Stomach (tissue), 9 donors: Measurements from ENCODE around the gene LMOD3. TPM values are rescaled to one million over a fixed set of nuclear protein-coding genes. Genes with fewer than 3 reads are reported as not detected.

Experiments used
- DNase-seq, 2 donors: peaks; one replicate each; pipeline versions ENCODE4 v3.0.0 to v3.0.0-alpha.2; 2013 to 2019
- H3K27ac ChIP-seq, 5 donors: fragments of 200-600 bp in 4 of 5; sonication (generic) in 4 of 5; one replicate each; pipeline ENCODE4 v1.5.1; 2013 to 2019; ENCODE audit warnings: mild to moderate bottlenecking in 1 of 5, moderate library complexity in 1 of 5
- H3K27me3 ChIP-seq, 3 donors: fragments of 200-600 bp; sonication (generic); one replicate each; pipeline ENCODE4 v1.5.1; 2017 to 2019; ENCODE audit warnings: mixed run types in 1 of 3
- H3K36me3 ChIP-seq, 4 donors: fragments of 200-600 bp; sonication (generic); 1 replicate in 3 of 4; 2 replicates in 1 of 4; pipeline ENCODE4 v1.5.1; 2016 to 2019
- H3K4me1 ChIP-seq, 4 donors: fragments of 200-600 bp; sonication (generic); one replicate each; pipeline ENCODE4 v1.5.1; 2016 to 2019
- H3K4me3 ChIP-seq, 4 donors: fragments of 200-600 bp; sonication (generic) in 3 of 4; one replicate each; pipeline ENCODE4 v1.5.1; 2016 to 2019; ENCODE audit warnings: mild to moderate bottlenecking in 1 of 4
- H3K9me3 ChIP-seq, 4 donors: fragments of 200-600 bp; sonication (generic); one replicate each; pipeline ENCODE4 v1.5.1; 2016 to 2019
- CTCF ChIP-seq, 7 experiments: fragments of 450-650 bp in 4 of 7; fragments of 200-600 bp in 3 of 7; sonication (generic) in 3 of 7; IDR thresholded peaks; one replicate each; pipeline ENCODE4 v1.5.1; 2016 to 2019; ENCODE audit warnings: antibody characterized with exemption in 7 of 7, control low read depth in 2 of 7, mild to moderate bottlenecking in 1 of 7
- EP300 ChIP-seq: sonication (generic); formaldehyde crosslinking; IDR thresholded peaks from one replicate; pipeline ENCODE4 v1.6.1; 2017; ENCODE audit warnings: antibody characterized with exemption
- POLR2A ChIP-seq, 4 donors: fragments of 450-650 bp; IDR thresholded peaks; one replicate each; pipeline ENCODE4 v1.6.1; 2016; ENCODE audit warnings: antibody characterized with exemption in 4 of 4, control low read depth in 2 of 4, mild to moderate bottlenecking in 1 of 4, moderate library complexity in 1 of 4
- POLR2AphosphoS5 ChIP-seq, 3 donors: sonication (generic); formaldehyde crosslinking; IDR thresholded peaks; one replicate each; pipeline ENCODE4 v1.6.1; 2016; ENCODE audit warnings: antibody characterized with exemption in 3 of 3
- WGBS, 5 donors: extraction: QIAGEN DNeasy Blood & Tissue Kit in 3 of 5; methylation state at CpG; one replicate each; pipeline versions ENCODE4 v1.1.5 to v1.1.7; 2013 to 2018; 5-methylcytosine and 5-hydroxymethylcytosine counted together
- intact Hi-C: fragments of 100-400 bp; cut with DNase I; formaldehyde crosslinking; loops from one replicate; pipeline ENCODE4 v1.15.1; 2023; ENCODE audit warnings: low total_unique reads
- polyA plus RNA-seq, 3 donors: library from polyadenylated mRNA; stranded (reverse); fragments of 200-250 nt; gene quantifications; one replicate each; pipeline ENCODE4 v1.2.3, GENCODE V29; 2013
- total RNA-seq, 5 donors: library from RNA; depleted of rRNA; stranded (reverse); fragments of >200 nt; gene quantifications; one replicate each; pipeline versions ENCODE4 v1.1.0 to v1.2.3, GENCODE V29; 2014 to 2016
- donor health status: healthy with polysubstance abuse.
- donor health status: Bipolar disorder and iron deficiency.
- donor health status: healthy.

LMOD3 gene
- total and polyA plus RNA-seq, 8 donors: 0.18 to 4.9 (median 0.24) TPM; not detected in 4

GRCh38 chr3:69063636-69064035 is 58.8 kb downstream of the LMOD3 start:
- 75 to 85% (median 81%) methylated on average over 2 of the region's 2 CpGs for WGBS, 5 donors
- intact Hi-C loops: no loop called here

GRCh38 chr3:69059688-69060087 is 62.7 kb downstream of the LMOD3 start:
- Histone ChIP-seq H3K27ac (peak overlapping the region in 1 of 5 donors; percentile 34), H3K9me3 (no peaks in the 10 kb centered on the region), H3K4me1 (no peaks in the 10 kb centered on the region), H3K36me3 (peaks cover 22 to 90% (median 88%) of the 10 kb centered on the region in 4 donors), H3K27me3 (no peaks in the 10 kb centered on the region), H3K4me3 (no peak overlapping the region)
- intact Hi-C loops: no loop called here
- DNase-seq: no peak
- TF ChIP-seq CTCF (IDR thresholded peaks at IDR 0.05): no peak
- TF ChIP-seq EP300: no peak
- no peak for TF ChIP-seq POLR2A (IDR thresholded peaks at IDR 0.05)
- no peak for TF ChIP-seq POLR2AphosphoS5 (IDR thresholded peaks at IDR 0.05)

More at GRCh38 chr3:69063636-69064035, 58.8 kb downstream of the LMOD3 start:
- H3K27ac ChIP-seq: no peak overlapping the region
- no peaks in the 10 kb centered on the region for H3K4me1 ChIP-seq
- DNase-seq: no peak
- peaks cover 17 to 74% (median 65%) of the 10 kb centered on the region in 4 donors for H3K36me3 ChIP-seq
- TF ChIP-seq POLR2AphosphoS5 (IDR thresholded peaks at IDR 0.05): no peak
- TF ChIP-seq CTCF (IDR thresholded peaks at IDR 0.05): no peak
- TF ChIP-seq POLR2A (IDR thresholded peaks at IDR 0.05): no peak
- no peak for TF ChIP-seq EP300
- H3K27me3 ChIP-seq: no peaks in the 10 kb centered on the region
- H3K9me3 ChIP-seq: no peaks in the 10 kb centered on the region
- no peak overlapping the region for H3K4me3 ChIP-seq

GRCh38 chr3:69058947-69059224 is 63.5 kb downstream of the LMOD3 start:
- no peak for DNase-seq
- no peaks in the 10 kb centered on the region for H3K4me1 ChIP-seq
- H3K9me3 ChIP-seq: no peaks in the 10 kb centered on the region
- intact Hi-C loops: no loop called here
- TF ChIP-seq CTCF (IDR thresholded peaks at IDR 0.05) (no peak), POLR2A (IDR thresholded peaks at IDR 0.05) (no peak), EP300 (no peak), POLR2AphosphoS5 (IDR thresholded peaks at IDR 0.05) (no peak)
- H3K27ac ChIP-seq: peak overlapping the region in 3 of 5 donors; percentile 18 to 34 (median 31)
- WGBS, 5 donors: 70 to 80% (median 75%) methylated on average over 2 of the region's 2 CpGs
- H3K4me3 ChIP-seq: no peak overlapping the region
- peaks cover 22 to 96% (median 93%) of the 10 kb centered on the region in 4 donors for H3K36me3 ChIP-seq
- H3K27me3 ChIP-seq: no peaks in the 10 kb centered on the region

DNA sequence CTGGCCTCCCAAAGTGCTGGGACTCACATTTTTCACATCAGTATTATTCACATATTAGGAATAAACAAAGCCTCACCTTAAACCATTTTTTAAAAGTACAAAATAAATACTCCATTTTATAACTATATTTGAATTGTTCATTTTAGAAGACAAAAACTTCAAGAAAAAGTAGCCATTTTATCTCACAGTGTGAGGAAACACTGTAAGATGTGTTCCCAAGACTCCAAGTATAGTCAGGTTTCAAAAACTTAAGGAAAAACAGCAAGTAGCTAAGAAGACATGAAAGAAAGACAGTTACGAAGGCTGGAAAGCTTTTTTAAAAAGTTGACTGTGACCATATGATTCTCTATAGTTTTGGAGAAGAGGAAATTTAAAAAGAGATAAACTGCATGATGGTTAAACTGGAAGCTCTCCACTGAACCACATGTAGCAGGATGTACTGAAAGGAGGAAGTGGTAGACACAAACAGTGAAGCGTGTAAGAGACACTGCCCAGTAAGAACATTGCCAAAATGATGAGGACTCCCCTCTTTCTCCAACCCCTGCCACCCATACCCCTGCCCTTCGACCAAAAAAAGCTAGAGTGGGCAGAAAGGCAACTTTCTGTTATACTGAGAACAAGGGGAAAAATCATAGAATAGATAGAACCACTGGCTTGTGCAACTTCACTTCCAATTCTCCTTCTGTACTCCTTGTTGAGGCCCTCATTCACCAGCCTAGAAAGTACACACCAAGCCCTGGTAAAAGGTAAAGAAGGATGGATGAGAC is 64.0 kb downstream of the LMOD3 start:
- no peak for TF ChIP-seq CTCF (IDR thresholded peaks at IDR 0.05)
- TF ChIP-seq EP300: no peak
- no peak for TF ChIP-seq POLR2A (IDR thresholded peaks at IDR 0.05)
- TF ChIP-seq POLR2AphosphoS5 (IDR thresholded peaks at IDR 0.05): no peak
- Histone ChIP-seq H3K27ac (peak overlapping the region in 3 of 5 donors; percentile 18 to 34 (median 31)), H3K27me3 (no peaks in the 10 kb centered on the region), H3K4me3 (no peak overlapping the region), H3K4me1 (no peaks in the 10 kb centered on the region), H3K9me3 (no peaks in the 10 kb centered on the region), H3K36me3 (peaks cover 22 to 93% (median 89%) of the 10 kb centered on the region in 4 donors)
- intact Hi-C loops: no loop called here
- WGBS, 5 donors: 73 to 83% (median 80%) methylated on average over 3 of the region's 3 CpGs
- DNase-seq: peak in 1 of 2 donors; percentile 19

Other genes starting within 250 kb of the LMOD3 start
- gene TAFA4, start 190.0 kb downstream of the LMOD3 start, total RNA-seq: 10 to 100 TPM in 1 of 5 donors, 1 to 10 TPM in 2, not detected in 2; 1.8 to 30.9 (median 4.0) TPM
- under 1 TPM in 2 of 3 donors, not detected in 1; 0.19 to 0.61 TPM for gene TAFA4, start 190.0 kb downstream of the LMOD3 start, polyA plus RNA-seq
- 10 to 100 TPM in 4 of 5 donors, 1 to 10 TPM in 1; 4.6 to 80.5 (median 44.2) TPM for gene EOGT, start 108.9 kb downstream of the LMOD3 start, total RNA-seq
- 10 to 100 TPM in 1 of 3 donors, 1 to 10 TPM in 2; 7.1 to 17.4 (median 7.2) TPM for gene EOGT, start 108.9 kb downstream of the LMOD3 start, polyA plus RNA-seq
- 10 to 100 TPM; 12.2 to 53.8 (median 33.6) TPM for gene TMF1, start 70.3 kb downstream of the LMOD3 start, total RNA-seq
- 1 to 10 TPM; 6.0 to 7.5 (median 6.3) TPM for gene TMF1, start 70.3 kb downstream of the LMOD3 start, polyA plus RNA-seq
- 10 to 100 TPM; 44.3 to 99.3 (median 64.6) TPM for gene UBA3, start 42.2 kb downstream of the LMOD3 start, total RNA-seq
- 10 to 100 TPM; 33.4 to 34.4 (median 33.5) TPM for gene UBA3, start 42.2 kb downstream of the LMOD3 start, polyA plus RNA-seq
- 10 to 100 TPM; 13.4 to 74.2 (median 47.3) TPM for gene ARL6IP5, start 37.7 kb downstream of the LMOD3 start, total RNA-seq
- 10 to 100 TPM; 32.2 to 60.7 (median 51.0) TPM for gene ARL6IP5, start 37.7 kb downstream of the LMOD3 start, polyA plus RNA-seq